Fibroblast of skin of right biceps (primary cell): ENCODE data around the gene TRAPPC2.
"Not testable (repeated sequence)": the region's sequence is repeated elsewhere in the genome, so short reads cannot be mapped to it uniquely, and the experiment has no call there.

Source experiments
- DNase-seq: peaks from one replicate; pipeline ENCODE4 v3.0.0-alpha.2; 2013

Gene TRAPPC2

DNA sequence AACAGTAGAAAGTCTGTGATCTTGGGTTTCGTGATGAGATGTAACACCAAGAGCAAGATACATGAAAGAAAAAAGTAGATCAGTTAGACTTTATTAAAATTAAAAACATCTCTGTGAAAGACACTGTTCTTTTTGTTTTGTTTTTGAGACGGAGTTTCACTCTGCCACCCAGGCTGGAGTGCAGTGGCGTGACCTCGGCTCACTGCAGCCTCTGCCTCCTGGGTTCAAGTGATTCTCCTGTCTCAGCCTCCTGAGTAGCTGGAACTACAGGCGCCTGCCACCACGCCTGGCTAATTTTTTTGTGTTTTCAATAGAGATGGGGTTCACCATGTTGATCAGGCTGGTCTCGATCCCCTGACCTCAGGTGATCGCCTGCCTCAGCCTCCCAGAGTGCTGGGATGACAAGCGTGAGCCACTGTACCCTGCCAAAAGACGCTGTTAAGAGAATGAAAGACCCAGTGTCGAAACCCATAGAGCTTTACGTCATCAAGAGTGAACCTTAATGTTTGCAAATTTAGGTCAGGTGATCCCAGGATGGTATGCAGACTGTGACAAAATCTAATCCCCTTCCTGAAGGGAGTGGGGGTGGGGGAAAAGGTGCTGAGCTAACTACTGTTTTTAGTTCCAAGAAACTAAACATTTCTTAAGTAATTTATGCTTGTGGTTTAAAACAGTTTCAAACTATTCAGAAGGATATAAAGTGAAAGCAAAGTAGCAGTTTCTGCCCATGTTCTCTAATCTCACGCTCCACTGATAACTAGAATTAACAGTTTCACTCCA, 8.2 kb upstream of the TRAPPC2 start:
- no peak for DNase-seq

DNA sequence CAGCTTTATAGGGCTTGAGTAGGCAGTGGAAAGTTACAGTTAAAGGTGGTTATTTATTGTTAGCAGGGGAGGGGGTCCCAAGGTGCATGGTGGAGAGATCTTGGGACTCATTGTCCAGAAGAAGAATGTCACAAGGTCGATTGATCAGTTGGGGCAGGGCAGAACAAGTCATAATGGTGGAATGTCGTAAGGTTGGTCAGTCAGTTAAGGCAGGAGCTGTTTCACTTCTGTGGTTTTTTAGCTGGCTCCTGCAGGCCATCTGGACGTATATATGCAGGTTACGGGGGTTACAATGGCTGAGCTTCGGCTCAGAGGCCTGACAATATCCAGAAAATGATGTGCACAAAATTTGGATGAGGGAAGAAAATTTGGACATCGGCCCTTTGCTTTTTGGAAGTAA, 7.3 kb upstream of the TRAPPC2 start:
- DNase-seq: no peak

DNA sequence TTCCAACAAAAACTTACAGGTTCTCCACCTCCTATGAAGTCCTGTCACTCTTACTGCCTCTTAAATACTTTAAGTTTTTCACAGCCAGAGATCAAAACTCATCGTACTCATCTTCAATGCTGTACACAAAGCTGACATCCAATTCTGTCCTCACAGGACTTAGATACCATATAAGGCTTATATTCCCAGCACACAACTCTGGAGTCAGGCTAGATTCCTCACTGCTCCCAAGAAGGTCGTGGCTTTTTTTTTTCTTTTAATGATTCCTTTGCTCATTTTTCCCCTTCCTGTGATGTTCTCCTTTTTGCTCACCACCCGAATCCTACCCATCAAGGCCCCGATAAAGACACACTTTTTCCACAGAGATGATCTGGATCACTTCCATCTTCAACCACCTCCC, 914 bp downstream of the TRAPPC2 start:
- no peak for DNase-seq

DNA sequence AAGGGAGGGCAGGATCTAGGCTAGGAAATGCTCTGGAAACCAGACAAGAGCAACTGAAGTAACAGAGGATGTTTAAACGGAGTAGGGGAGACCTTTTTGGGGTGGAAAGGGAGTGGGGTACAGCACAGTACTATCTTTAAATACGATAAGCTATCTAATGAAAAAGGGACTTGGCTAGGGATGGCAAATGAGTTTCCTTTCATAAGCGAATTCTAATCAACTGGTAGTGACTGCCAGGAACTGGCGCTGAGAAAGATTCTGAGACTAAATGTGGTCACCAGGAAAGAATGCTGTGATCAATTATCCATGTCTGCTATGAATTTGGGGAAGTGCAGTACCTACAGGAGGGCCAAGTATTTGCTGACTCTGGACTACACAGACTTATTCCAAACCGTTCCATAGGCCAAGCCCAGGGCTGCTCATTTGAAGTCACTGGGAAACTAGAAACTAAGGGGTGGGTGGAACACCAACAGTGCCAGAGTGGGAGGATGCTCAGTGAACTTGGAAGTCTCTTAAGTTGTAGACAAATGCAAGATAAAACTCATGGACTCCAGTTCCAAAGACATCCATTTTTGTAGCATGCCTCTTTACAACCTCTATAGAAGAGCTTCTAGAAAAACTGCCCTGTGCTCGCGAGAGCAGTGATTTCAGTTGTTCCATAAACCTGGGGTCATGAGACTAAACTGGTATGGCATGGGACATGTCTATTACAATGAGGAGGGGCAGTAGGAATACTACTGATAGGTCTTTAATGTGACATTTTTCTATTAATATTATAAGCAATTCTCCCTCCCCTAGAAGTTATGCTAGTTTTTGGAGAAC, 2.0 kb downstream of the TRAPPC2 start:
- DNase-seq: peak; percentile 44

DNA sequence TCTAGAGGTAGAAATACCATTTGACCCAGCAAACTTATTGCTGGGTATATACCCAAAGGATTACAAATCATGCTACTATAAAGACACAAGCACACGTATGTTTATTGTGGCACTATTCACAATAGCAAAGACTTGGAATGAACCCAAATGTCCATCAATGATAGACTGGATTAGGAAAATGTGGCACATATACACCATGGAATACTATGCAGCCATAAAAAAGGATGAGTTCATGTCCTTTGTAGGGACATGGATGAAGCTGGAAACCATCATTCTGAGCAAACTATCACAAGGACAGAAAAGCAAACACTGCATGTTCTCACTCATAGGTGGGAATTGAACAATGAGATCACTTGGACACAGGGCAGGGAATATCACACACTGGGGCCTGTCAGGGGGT, 3.9 kb downstream of the TRAPPC2 start:
- not testable (repeated sequence) for DNase-seq

DNA sequence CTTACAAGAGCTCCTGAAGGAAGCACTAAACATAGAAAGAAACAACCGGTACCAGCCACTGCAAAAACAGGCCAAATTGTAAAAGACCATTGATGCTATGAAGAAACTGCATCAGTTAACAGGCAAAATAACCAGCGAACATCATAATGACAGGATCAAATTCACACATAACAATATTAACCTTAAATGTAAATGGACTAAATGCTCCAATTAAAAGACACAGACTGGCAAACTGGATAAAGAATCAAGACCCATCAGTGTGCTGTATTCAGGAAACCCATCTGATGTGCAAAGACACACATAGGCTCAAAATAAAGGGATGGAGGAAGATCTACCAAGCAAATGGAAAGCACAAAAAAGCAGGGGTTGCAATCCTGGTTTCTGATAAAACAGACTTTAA, 7.8 kb downstream of the TRAPPC2 start:
- not testable (repeated sequence) for DNase-seq

DNA sequence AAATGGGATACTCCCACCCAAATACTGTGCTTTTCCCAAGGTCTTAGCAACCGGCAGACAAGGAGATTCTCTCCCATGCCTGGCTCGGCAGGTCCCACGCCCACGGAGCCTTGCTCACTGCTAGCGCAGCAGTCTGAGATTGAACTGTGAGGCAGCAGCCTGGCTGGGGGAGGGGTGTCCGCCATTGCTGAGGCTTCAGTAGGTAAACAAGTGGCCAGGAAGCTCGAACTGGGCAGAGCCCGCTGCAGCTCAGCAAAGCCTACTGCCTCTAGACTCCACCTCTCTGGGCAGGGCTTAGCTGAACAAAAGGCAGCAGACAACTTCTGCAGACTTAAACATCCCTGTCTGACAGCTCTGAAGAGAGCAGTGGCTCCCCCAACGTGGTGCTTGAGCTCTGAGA, 9.5 kb downstream of the TRAPPC2 start:
- DNase-seq: not testable (repeated sequence)

DNA sequence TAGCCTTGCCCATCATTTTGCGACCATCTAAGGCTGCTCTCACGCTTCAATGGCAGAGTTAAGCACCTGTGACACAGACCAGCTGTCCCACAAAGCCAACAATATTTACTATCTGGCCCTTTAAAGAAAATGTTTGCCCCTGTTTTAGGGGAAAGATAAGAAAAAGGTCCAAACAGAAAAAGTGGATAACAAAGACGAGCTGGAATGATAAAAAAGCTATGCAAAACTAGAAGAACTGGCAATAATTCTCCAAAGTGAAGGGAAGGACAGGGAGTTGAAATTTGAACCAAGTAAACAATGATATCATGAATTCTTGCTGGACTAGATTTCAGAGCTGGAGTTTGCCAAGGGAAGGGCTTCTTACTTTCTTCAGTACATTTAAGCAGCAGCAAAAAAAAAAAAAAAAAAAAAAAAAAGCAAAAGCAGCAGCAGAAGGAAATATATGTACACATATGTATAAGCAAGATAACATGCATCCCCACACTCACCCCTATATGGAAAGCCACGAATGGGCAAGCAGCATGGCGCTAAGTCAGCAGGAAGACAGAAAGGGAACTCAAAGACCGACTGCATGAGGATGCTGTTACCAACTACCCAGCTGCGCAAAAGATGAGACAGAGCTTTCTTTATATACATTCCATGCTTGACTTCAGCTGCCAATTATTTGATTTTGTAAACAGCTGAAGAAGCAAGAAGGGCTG, 12.5 kb downstream of the TRAPPC2 start:
- DNase-seq: no peak

DNA sequence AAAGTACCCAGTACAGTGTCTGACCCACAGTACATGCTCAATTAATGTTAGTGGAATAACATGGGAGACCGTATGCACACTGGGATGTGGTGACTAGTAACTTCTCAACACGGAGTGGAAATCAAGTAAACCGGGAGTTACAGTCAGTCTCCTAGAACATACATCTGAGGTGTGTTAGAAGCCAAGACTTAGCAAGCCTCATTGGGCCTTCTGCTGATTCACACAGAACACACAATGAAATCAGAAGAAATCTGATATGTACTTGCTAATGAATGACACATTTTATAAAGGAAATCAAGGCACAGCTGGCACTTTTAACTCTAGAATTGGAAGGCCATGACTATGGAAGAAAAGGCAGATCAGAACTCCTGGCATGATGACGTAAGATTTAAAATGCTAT, 13.0 kb downstream of the TRAPPC2 start:
- no peak for DNase-seq

DNA sequence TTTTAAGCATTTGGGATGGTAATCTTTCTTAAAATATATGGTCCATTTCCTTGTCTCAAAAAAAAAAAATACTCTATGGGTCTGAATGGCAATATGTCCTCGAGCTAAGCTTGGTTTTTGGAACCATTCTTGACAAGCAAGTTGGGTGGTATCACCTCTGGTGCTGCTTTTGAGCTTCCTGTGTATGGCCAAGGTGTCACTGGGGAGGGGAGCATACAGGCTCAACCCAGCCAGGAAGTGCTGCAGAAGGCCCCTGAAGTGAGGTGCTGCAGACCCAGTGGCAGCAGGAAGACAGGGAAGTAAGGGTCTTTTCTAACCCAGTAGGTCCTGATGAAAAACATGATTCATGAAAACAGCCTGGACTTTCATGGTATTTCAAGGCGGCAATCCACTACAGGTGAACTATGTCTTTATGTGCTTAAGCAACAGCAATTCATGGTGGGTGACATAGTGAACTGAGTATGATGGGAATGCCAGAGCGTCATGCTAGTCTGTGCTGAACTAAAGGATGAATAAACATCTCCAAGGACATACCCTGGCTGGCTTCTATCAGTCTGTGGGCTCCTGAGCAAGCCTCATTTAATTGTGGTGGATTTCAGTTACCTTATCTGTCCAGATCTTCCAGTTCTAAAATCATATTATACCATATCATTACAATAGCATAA, 15.1 kb downstream of the TRAPPC2 start:
- DNase-seq: no peak

DNA sequence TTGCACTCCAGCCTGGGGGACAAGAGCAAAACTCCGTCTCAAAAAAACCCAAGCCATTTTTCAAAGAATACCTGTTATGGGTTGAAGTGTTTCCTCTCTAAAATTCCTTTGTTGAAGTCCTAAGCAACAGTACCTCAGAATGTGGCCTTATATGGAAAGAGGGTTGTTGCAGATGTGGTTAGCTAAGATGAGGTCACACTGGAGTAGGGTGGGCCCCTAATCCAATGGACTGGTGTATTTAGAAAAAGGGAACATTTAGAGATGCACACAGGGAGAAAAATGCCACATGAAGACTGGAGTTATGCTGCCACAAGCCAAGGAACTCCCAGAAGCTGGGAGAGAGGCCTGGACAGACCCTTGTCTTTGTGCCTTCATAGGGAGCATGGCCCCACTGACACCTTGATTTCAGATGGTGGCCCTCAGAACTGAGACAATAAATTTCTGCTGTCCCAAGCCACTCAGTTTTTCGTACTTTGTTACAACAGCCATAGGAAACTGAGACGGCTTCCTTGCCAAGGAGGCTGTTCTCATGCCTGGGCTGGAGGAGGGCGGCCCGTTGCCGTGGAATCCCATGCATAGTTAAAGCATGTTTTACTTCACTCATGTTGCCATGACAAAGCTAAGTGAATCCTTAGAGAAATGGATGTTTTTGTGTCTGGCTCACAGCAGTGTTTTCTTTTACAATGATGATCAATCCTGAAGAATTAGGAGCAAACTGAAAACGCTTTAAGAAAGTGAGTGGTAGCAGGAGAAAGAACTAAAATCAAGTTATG, 16.5 kb downstream of the TRAPPC2 start:
- DNase-seq: peak; percentile 64

DNA sequence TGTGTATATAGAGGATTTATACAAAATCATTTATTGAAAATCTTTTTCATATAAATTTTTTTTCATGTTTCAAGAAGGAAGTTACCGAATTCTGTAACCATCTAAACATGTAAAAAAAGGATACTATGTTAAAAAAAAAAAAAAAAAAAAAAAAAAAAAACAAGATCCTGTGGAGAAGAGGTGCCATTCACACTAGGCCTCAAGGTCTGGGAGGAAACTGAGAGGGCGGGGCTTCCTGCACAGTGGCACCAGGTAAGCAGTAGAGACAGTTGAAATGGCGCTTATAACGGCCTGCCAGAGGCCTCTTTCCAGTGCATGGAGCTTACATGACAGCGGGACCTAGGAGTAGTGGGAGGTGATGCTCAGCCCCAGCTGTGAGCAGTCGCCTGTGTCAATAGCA, 17.5 kb downstream of the TRAPPC2 start:
- no peak for DNase-seq

DNA sequence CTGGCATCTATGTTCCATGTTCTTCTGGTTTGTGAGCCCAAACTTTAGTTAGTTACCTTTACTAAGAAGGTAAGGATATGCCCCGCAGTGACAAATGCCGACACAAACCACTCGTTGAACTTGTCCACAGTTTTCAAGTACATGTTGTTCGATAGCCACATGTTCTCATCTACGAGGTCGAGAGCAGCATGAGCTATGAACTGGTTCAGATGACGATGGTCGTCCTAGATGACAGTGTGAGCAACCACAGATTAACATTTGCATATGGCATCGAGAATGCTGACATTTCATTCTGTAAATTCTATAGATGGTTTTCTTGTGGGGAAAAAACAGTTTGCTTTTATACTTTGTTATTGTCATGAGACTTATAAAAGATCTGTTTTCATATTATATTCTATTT, 18.0 kb downstream of the TRAPPC2 start:
- DNase-seq: no peak

DNA sequence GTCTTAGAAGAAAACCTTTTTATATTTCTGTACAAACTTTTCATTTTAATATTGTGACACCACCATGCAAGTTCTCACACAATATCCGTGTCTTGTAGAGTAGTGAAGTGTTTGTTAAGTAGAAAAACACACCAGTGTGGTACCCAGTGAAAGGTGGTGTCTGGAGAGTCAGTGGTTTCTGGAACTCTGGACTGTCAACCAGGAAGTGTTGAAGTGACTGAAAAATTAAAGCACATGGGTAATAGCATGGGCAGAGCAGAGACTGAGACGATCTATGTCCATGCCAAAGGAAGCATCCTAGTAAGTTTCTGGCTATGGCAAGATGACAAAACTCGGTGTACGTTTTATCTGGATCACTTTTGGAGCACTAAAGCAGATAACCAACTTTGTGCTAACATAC, 23.3 kb downstream of the TRAPPC2 start:
- DNase-seq: no peak

DNA sequence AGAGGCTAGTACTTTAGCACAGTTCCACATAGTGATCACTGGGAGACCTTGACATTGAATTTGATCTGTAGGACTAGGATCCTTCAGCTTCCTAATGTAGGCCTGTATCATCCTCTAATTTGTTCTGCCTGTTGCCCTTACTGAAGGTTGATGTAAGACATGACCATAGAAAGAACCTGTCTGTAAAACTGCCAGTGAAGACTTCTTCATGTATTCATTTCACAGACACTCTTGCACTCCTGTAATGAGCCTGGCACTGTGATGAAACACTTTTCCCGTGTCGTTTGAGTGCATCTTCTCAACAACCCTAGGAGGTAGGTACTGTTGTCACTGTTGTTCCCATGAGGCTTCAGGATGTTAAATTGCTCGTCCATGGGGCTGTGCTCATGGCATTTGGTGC, 30.8 kb downstream of the TRAPPC2 start:
- DNase-seq: no peak

DNA sequence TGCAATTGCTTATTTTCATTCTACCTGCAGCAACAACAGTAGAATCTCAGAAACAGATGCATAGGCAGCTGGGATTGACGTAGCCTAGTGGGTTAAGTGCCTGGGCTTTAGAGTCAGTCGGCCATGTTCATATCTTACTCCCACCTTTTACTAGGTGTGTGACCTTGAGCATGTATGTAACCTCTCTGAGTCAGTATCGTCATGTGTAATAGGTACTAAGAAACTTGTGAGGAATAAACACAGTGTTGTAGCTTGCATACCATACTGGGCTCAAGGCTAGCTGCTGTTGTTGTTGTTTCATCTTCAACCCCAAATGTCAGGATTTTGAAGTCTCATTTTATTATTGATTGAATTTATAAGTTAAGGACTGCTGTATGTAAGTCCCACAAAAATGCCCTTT, 31.3 kb downstream of the TRAPPC2 start:
- no peak for DNase-seq

DNA sequence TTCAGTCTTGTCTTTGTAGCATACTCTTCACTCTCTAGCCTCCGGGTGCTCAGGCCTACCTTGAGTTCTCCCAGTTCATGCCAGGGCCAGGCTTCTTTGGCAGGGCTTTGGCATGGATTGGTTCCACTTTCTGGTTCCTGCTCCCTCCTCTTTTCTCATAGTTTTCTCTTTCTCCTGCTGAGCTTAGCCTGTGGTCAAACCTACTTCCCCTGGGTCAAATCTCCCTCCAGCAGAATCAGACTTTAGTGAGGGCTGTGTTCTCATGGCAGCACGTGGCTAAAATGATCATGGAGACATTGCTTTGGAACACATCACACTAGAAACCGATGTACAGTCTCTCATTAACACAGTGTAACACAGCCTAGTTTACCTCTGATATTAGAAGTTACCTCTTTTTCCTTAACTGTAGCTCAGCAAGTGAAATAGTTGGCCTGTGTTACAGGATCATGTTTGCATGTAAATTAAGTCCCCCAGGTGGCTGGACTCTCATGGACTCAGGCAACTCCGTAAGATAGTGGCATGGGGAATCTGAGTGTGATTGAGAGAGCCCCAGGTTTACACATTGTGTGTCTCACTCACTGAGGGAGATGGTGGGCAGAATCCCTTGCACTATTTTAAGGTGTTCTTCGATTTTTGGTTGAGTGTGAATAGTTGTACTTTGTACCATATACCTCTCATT, 32.2 kb downstream of the TRAPPC2 start:
- no peak for DNase-seq

DNA sequence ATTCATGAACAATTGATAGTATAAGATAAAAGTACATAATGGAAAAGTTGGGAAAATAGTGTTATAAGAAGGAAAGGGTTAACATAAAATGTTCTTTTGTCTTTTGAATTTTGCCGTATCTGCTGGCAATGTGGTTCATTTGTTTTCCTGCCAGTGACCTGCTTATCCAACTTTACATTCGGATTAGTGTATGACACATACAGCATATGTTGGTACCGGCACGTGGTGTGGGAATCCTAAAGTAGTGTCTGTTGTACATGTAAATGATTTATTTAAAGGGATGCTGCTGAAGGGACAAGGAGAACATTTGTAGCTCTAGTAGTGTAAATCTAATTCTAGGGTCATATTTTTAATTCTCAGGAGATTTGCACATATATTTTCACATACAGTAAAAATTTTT, 34.0 kb downstream of the TRAPPC2 start:
- peak; percentile 15 for DNase-seq

DNA sequence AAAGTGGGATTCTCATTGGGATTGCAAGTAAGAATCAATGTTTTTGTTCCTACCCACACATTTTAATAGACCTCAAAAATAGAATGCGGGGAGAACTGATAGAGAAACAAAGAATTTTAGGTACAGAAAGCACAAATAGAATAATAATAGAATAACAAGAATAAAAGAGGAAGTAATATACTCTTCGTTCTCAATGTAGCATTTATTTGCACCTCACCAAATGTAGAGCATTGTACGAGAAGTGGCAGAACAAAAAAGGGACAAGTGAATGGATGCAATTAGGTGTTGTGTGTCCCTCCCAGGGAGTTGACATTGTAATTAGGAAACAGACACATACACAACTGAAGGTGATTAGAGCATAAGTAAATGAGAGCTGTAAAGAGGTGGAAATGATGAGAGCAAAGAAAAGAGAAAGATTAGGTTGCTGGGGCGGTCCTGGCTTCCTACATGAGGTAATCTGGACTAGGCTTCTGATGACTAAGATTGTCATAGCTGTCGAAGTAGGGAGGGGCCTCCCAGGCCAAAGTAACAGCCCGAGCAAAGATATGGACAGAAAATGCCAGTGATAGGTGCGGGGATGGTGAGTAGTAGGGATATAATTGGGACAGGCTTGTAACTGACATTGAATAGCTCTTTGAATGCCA, 35.1 kb downstream of the TRAPPC2 start:
- DNase-seq: peak; percentile 10

DNA sequence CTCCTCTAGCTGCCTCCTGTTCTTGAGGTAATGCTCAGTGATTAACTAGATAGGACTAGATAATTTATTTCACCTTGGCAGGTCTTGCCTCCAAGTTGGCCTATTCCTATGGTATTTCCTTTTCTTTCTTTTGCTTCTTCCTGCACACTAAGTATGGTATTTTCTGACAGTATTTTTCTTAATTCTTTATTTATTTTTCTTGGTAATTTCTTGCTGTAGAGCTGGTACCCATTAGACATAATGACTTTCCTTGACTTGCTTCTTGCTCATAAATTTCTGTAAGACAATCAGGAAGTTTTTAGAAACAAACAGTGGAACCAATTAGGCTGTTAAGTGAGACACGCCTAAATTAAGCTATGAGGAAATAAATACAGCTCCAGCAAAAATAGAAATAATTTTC, 36.0 kb downstream of the TRAPPC2 start:
- no peak for DNase-seq

DNA sequence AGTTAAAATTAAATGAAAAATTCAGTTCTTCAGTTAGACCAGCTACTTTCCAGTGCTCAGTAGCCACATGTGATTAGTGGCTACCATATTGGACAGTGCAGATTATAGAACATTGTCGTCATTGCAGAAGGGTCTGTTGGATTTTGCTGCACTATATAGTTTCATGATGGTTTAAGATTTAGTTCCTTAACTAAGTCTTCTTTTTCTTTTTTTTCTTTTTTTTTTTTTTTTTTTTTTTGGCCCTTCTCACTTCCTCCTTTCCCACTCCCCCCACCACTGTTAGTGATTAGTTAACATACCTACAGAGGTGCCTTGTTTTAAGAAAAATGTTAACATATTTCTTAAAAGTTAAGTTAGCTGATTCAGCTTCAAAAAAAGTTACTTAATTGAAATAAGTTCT, 36.4 kb downstream of the TRAPPC2 start:
- DNase-seq: no peak
